HG03439 (cell line): ENCODE measurements around the gene TNFRSF14.

Experiments used
- ATAC-seq: cut with Tn5 transposase; IDR thresholded peaks from one replicate; pipeline ENCODE4 v1.9.1; 2021; ENCODE audit warnings: mild to moderate bottlenecking, moderate library complexity; ENCODE audit not compliant: unreplicated experiment

The TNFRSF14 gene

DNA sequence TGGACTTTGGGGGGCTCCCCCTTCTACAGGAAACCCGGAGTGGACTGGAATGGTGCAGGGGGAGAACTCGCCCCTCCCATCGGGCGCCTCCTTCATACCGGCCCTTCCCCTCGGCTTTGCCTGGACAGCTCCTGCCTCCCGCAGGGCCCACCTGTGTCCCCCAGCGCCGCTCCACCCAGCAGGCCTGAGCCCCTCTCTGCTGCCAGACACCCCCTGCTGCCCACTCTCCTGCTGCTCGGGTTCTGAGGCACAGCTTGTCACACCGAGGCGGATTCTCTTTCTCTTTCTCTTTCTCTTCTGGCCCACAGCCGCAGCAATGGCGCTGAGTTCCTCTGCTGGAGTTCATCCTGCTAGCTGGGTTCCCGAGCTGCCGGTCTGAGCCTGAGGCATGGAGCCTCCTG, at the start of gene TNFRSF14:
TSS of gene TNFRSF14 (plus strand) at position 95 of the 401 bp plus-strand sequence. CDS start at position 389, 294 bp downstream.
- peak; percentile 11 for ATAC-seq

DNA sequence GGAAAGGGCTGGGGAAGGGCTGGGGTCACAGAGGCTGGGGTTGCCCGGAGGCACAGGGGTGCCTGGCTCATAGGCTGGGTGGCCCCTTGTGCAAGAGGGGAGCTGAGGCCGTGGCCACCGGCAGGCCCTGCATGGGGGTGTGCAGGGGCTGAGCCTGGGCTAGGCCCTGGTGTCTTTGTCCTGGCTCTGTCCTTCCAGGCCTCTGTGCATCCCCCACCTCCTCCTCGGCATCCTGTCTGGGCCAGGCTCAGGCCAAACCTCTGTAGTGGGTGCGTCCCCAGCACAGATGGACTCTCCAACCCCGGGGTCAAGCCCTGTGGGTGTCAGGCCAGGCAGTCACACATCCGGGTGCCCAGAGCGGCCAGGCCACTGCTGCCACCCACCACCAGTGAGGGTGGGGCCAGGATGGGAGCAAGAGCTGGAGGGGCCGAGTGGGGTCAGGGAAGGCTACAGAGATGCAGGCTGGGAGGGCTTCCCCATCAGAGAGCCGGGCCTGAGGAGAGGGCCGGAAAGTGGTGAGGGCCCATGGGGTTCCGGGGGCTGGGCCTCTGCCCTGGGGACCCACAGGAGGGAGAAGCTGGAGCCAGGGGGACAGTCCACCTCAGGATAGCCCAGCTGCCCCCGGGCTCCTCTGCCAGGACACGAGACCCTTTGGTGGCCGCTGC, 49.1 kb upstream of the TNFRSF14 start:
- ATAC-seq: no peak

DNA sequence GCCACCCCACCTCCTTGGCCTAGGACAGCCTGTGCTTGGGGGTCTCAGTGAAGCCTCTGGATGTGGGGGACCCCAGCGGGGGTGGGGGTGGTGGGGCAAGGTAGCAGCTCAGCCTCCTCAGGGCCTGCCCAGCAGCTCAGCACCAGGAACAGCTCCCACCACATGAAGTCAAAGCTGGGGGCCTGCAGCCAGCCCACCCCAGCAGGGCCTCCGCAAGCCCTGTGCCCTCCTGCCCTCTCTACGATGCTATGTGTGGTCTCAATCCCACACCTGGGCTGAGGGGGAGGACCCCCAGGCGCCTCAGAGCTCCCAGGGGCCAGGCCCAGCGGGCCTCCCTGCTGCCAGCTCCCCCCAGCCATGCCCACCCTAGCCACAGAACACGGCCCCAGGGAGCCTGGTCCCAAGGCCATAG, 48.4 kb upstream of the TNFRSF14 start:
- ATAC-seq: no peak

DNA sequence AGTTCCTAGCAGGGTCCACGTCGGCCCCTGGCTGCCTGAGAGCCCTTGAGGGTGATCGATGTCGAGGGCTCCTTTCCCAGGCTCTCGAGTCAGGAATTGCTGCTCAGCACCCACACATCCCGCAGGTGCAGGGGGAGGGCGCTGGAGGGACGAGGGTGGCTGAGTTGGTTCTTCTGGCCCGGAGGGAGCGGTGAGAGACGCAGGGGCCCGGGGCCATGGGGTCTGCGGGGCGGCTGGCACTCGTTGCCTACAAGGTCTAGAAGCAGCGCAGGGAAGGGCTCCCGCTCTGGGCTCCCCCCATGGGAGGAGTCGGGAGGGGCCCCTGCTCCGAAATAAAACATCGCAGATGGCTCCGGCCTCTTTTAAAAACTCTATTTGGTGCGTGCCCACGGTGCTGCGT, 48.0 kb upstream of the TNFRSF14 start:
- ATAC-seq: no peak

DNA sequence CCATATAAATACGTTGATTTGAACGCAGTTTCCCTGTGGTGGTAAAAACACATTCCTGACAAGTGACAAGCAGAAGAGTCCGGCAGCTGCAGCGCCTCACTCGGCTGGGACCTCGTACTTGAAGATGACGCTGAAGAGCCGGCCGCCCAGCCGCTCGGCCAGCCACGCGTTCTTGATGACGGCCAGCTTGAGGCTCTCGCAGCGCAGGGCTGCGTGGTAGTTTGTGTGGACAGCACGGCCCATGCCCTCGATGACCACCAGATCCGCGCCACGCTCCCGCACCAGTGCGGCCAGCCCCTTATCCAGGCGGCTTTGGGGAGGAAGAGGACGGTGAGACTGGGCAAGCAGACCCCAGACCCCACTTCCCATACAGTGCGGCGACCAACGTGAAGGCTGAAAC, 47.4 kb upstream of the TNFRSF14 start:
- ATAC-seq: no peak

DNA sequence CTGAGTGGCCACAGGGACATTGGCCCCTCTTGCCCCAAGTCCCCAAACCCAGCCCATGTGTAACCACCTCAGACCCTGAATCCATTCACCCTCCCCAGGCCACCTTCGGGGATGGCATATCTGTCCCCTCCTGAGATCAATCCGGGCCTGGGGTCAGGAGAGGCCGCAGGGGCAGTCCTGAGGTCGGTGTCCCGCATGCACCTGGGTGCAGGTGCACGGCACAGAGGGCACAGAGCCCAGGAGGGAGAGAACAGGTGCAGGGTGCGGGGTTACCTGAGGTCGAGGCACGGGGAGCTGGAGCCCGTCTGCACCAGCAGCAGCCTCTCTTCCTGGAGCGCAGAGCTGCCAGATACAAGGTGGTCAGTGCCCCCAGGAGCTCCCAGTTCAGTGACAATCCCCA, 46.6 kb upstream of the TNFRSF14 start:
- no peak for ATAC-seq

DNA sequence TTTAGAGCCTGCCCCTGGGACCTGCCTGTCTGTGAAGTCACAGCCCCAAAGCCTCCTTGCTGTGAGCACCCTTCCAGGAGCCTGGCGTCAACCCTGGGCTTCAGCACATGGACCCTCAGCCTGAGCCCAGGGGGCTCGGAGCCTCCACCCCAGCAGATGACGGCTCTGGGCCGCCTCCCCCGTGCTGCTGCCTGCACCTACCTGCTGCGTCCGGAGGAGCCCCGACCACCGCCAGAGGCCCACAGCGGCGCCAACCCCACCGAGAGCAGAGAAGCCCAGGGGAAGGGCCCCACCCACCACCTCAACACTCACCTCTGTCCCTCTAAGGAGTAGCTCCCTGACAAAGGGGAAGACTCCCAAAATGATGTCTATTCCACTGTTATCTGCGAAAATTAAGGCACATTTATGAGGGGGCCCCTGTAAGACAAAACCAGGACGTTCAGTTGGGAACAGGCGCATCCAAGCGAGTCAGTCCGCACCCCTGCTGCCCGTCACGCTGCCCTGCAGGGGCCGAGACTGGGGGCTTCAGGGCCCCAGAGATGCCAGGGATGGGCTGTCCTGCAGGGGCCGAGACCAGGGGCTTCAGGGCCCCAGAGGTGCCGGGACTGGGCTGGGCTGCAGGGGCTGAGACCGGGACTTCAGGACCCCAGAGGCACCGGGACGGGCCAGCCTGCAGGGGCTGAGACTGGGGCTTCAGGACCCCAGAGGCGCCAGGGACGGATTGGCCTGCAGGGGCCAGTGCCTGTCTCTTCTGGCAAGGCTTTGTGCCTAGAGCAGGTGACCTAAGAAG, 45.6 kb upstream of the TNFRSF14 start:
- no peak for ATAC-seq

DNA sequence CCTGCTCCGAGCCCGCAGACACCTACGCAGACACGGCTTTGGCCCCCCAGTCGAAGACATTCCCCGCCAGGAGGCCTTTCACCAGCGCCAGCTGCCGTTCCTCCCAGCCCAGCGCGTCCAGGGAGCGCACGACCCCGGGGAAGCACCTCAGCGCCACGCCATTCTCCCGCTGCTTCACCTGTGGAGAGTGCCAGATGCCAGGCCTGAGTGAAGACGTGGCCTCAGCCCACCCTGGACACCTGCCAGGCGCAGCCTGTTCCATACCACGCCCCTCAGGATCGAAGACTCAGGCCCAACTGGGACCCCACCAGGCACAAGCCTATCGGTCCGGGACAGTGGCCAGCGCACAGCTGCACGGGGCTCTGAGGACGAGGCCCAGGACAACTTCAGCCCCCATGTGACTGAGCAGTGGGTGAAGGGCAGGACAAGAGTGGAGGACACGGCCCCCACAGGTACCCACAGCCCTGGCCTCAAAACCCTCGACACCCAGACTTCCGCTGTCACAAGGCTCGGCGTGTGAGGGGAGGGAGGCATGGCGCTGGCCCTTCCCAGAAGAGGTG, 43.2 kb upstream of the TNFRSF14 start:
- no peak for ATAC-seq

DNA sequence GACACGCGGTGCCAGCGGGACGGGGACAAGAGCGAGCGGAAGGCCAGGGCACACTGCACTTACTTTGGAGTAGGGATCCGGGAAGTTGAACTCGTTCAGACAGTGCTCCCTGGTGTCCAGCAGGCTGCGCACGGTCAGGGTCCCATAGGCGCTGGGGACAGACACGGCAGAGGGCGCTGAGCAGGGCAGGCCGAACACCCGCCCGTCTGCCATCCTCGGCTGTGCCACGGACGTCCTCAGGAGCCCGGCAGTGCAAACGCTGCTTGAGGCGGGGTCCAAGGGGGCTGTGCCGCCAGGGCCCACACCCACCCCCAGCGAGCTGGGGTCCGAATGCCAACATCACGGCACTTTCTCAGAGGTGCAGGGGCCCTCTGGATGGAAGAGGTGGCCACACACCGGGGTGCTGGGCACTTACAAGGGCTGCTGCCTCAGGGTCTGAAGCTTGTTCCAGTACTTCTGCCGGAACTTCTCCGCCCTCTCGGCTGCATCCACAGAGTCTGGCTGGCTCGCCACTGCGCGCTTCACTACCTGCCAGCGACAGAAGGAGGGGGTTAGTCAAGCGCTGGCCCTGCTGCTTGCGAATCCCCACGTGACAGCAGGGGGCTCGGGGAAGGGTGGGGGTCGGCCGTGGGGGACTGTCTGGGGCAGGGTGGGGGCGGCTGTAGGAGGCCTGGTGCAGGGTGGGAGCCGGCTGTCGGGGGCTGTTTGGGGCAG, 42.1 kb upstream of the TNFRSF14 start:
- no peak for ATAC-seq

DNA sequence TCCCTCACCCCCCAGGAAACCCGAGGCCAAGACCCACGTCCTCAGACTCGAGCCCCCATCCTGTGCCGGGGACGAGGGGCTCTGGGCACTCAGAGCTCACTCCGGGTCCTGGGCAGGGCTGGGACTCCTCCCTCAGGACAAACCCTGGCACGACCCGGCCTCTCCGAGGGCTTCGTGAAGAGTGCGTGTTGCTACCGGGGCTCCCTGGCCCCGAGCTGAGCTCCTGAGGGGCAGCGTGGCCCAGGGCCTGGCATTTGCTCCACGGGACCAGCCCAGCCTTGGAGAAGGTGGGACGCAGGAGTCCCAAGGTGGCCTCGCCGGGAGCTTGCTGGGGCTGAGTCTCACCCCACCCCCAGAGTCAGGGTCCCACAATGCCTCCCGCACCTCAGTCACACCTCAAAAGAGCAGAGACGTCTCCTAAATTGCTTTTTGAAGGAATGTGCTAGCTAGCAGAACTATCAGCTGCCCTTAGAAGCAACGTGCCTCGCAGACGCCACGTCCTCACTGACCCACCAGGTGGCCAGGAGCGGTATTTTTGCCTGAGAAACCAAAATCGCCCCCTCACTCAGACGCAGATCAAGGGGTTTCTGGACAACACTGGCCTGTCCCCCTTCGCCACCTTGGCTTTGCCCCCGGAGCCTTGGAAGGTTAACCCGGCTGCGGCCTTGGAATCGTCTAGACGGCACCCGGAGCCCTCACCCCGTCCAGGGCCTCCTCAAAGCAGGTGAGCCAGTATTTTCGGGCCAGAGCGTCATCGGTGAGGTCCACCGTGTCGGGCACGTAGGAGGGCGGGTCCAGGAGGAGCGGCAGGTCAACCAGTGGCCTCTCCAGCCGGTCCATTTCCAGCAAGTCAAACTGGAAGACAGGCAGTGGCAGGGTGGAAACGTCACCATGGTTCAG, 41.1 kb upstream of the TNFRSF14 start:
- ATAC-seq: no peak

DNA sequence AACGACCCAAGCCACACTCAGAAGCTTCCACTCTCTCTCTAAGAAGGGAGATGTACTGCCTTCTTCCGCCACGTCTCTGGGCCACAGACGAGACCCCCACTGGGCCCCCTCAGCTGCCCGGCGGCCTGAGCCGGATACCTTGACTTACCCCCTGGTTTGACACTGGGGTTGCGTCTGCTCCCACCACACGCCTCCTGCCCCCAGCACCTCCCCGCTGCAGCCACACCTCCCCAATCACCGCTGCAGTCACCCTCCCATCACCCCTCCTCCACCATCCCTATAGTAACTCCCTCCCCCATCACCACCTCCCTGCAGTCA, 40.4 kb upstream of the TNFRSF14 start:
- ATAC-seq: no peak

DNA sequence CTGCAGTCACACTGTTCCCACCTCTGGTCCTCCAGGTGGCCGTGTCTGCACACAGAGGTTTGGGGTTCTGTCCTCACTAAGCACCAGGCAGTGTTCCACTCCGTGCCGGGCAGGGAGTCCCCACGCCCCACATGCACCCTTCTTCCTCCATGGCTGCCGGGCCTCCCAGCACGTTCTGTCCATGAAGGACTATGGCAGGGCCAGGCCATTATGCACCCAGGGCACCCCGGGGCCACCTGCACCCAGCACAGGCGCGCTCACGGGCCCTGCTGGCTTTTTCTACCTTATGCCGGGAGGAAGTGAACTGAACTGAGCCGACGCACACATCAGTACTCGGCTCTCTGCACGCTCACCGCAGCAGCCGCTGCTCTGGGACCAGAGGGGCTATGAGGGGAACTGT, 40.0 kb upstream of the TNFRSF14 start:
- ATAC-seq: no peak

DNA sequence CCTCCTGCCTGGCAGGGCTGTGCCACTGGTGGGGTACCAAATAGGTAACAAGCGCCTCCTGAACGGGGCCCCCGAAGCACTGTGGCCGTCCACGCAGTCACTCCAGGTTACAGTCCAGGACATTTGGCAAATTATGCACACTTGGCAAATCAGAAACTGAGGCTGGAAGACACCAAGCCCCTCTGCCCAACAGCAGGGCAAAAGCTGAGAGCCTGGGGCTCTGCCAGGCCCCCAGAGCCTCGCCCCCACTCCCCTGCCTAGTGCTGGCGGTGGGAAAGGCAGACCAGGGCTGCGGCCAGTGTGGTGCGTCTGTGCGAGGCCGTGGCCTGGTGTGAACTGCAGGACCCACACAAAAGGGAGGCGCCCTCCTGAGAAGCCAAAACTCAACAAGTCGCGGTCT, 39.2 kb upstream of the TNFRSF14 start:
- no peak for ATAC-seq

DNA sequence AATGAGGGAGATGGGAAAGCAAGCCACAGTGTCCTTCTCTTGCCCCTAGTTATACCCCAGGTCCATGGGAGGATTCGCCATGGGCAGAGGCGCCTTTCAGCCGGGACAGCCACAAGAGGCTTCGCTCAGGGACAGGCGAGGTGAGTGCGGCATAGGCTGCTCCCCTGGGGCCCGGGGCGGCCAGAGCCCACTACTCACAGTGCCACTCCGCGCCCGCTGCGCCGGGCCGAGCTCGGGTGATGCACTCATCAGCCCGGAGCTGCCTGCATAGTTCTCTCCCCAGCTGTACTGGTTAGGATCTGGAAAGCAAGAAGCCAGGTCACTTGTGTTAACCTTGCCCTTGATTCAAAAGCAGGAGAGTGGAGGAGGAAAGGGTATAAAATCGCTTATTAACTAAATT, 38.2 kb upstream of the TNFRSF14 start:
- no peak for ATAC-seq

DNA sequence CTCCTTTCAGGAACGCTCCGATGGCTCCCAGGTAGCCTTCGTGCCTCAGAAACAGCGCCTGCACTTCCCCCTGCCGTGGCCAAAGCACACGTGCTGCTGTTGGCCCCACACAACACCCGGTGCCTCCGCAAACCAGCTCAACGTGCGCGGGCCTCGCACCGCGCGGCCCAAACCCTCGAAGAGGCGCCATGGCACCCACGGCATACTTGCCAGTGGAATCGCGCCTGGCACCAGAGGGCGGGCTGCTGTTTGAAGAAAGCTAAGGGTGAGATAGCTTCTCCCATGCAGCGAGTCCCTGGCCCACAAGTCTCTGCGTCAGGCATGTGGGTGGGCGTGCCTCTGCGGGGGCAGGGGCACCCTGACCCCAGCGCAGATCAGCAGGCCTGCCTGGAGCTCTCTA, 37.6 kb upstream of the TNFRSF14 start:
- ATAC-seq: no peak

DNA sequence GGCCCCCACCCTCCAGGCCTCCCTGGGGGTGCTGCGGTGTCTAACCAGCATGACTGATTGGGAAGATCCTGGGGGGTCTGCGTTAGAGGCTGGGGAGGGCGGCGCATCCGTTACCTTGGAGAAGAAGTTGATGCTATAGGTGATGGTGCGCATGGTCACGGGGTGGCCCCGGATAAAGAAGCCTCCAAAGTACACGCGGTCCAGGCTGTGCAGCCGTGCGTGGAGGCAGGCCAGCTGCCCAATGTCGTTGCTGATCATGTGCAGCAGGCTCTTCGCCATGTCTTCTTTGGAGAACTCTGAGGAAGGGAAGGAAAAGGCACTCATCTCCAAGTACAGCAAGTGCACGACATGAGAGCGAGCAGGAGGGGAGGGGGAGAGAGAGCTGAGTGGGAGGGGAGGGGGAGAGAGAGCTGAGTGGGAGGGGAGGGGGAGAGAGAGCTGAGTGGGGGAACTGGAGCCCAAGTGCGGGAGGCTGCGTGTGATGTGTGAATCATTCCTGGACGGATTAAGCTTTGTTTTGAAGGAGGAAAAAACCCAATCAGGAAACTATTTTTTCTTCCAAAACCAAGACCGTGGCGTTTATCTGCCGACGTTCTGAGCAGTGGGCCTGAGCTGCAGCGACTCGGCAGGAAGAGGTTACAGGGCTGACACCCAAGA, 37.0 kb upstream of the TNFRSF14 start:
- no peak for ATAC-seq

DNA sequence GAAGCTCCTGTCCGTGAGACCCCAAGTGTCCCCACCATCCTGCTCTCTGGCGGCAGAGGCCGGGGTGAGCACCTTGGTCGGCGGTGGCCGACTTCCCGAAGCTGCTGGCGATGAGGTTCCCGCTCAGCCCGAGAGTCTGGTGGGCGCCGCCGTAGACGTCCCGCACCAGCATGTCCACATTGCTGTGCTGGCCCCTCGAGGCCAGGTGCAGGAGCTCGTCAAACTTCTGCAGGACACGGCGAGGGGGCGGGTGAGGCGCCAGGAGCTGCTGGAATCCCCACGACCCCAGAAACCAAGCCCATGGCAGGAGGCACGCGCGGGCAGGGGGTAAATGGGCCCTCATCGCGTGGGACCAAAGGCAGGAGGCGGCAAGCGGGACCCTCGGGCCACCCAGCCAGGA, 36.4 kb upstream of the TNFRSF14 start:
- ATAC-seq: no peak

DNA sequence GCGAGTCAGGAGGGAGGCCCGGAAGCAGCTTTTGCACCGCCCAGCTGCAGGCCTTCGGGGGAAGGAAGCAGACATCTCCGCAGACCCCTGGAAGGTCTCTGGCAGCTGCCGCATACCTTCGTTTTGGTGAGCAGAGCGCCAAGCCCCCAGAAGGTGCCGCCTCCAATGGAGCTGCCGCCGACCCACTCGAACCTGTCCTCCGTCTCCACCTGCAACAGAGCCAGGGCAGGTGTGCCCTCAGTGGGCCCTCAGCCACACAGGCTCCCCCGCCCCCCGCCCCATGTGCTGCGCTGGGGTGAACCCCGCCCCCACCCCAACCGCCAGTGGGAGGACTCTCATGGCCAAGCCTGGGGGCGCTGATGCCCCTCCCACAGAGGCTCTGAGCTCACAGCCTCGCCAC, 36.0 kb upstream of the TNFRSF14 start:
- ATAC-seq: no peak

DNA sequence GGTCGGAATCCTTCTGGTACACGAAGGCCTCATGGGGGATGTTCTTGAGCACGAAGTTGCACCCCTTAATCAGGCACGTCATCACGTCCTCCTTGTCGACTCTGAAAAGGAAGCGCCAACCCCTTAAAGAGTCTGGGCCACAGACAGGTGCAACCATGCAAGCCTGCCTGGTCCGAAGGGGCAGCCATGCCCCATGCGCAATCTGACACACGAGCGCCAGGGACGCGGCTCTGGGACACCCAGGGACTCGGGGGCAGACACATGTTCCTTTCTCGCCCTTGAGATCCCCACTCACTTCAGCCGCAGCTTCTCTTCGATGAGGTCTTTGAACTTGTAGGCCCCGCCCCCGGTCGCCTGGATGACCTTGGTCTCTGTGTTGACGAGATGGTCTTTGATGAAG, 35.4 kb upstream of the TNFRSF14 start:
- ATAC-seq: no peak

DNA sequence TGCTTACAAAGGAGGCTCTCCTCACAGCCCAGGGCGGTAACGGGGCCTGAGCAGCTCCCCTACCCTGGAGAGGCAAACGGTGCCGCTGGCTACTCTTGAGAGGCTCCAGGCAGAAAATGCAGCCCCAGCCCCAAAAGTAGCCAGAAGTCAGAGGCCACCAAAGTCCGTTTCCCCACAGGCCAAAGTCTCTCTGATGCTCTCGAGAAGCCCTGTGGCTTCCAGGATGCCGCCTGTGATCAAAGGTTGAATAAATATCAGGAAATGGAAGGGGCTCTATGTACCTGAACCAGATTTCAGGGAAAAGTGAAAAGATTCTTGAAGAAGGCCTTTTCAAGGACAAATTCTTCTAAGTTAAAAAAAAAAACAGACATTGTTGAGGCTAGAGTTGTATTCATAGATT, 33.9 kb upstream of the TNFRSF14 start:
- no peak for ATAC-seq
